MCF 10A (cell line): ENCODE measurements around the gene PHLDA2. TPM values are rescaled to one million over a fixed set of nuclear protein-coding genes. Genes with fewer than 3 reads are reported as not detected.

Source experiments
- BruUV-seq: library from RNA; stranded (reverse); fragments of 400-500 nt; replicated peaks from 2 replicates; lab custom pipeline; 2021; lab: Mats Ljungman, UMichigan
- CTCF ChIA-PET: fragments of 300-600 bp; sonication (Branson Sonifier 250); formaldehyde crosslinking; extraction: SDS; loops from one replicate; lab custom pipeline; 2021; ENCODE audit warnings: antibody characterized with exemption, inconsistent platforms; lab: Yijun Ruan, JAX
- POLR2A ChIA-PET: fragments of 300-600, 350-650 bp; sonication (Branson Sonifier 250); formaldehyde crosslinking; extraction: SDS; loops from one replicate; lab custom pipeline; 2020; ENCODE audit warnings: antibody characterized with exemption, inconsistent platforms; lab: Yijun Ruan, JAX
- DNase-seq: peaks from one replicate; pipeline ENCODE4 v3.0.0-alpha.2; 2018; ENCODE audit not compliant: unreplicated experiment
- H3K27ac Mint-ChIP-seq: one replicate; pipeline ENCODE4 v1.8.0; 2022; ENCODE audit warnings: mild to moderate bottlenecking, low read depth, mixed read lengths; ENCODE audit not compliant: unreplicated experiment
- H3K27me3 Mint-ChIP-seq: one replicate; pipeline ENCODE4 v1.8.0; 2022; ENCODE audit warnings: mixed read lengths; ENCODE audit not compliant: insufficient read depth, unreplicated experiment
- H3K36me3 Mint-ChIP-seq: one replicate; pipeline ENCODE4 v1.8.0; 2022; ENCODE audit warnings: mild to moderate bottlenecking, moderate library complexity, mixed read lengths; ENCODE audit not compliant: insufficient read depth, unreplicated experiment
- H3K4me1 Mint-ChIP-seq: one replicate; pipeline ENCODE4 v1.8.0; 2022; ENCODE audit warnings: mixed read lengths; ENCODE audit not compliant: insufficient read depth, unreplicated experiment
- H3K4me3 Mint-ChIP-seq: one replicate; pipeline ENCODE4 v1.8.0; 2022; ENCODE audit warnings: mild to moderate bottlenecking, moderate library complexity, mixed read lengths; ENCODE audit not compliant: unreplicated experiment
- H3K9me3 Mint-ChIP-seq: one replicate; pipeline ENCODE4 v1.8.0; 2022; ENCODE audit warnings: mixed read lengths; ENCODE audit not compliant: unreplicated experiment
- CTCF ChIP-seq: fragments of 200-600 bp; IDR thresholded peaks from one replicate; pipeline ENCODE4 v1.8.0; 2022; ENCODE audit warnings: antibody characterized with exemption, mild to moderate bottlenecking; ENCODE audit not compliant: unreplicated experiment
- intact Hi-C: fragments of 100-400 bp; cut with micrococcal nuclease; formaldehyde crosslinking; loops from 2 replicates; pipeline ENCODE4 v1.14.1; 2022
- total RNA-seq: library from RNA; stranded (reverse); gene quantifications from 2 replicates; pipeline ENCODE4 v1.2.3, GENCODE V29; 2022

The PHLDA2 gene
- total RNA-seq, 1 experiment from 2014 or later: 135 TPM

GRCh38 chr11:2890466-2891294 is 38.5 kb downstream of the PHLDA2 start:
- BruUV-seq: no TSS peak
- POLR2A ChIA-PET: interaction anchor here (0.7 to 6.9 kb wide), 8 partner anchors 10 to 357 kb away, joined by 3 to 68 read pairs (median 7); partner anchors contain the start of gene PHLDA2
- DNase-seq: peak; percentile 79
- Mint-ChIP-seq H3K4me3 (no peak overlapping the region), H3K4me1 (peaks cover 5% of the 10 kb centered on the region), H3K27me3 (no peaks in the 10 kb centered on the region), H3K9me3 (no peaks in the 10 kb centered on the region), H3K27ac (peak overlapping the region; percentile 16), H3K36me3 (no peaks in the 10 kb centered on the region)
- intact Hi-C loops: loop anchor here (2.0 kb wide), 1 partner anchor 40 kb away; no protein-coding TSS in a partner anchor
- CTCF ChIA-PET: interaction anchor here (0.5 to 13.1 kb wide), 14 partner anchors 11 to 586 kb away, joined by 3 to 443 read pairs (median 5); partner anchors contain the start of gene PHLDA2
- no peak for TF ChIP-seq CTCF

GRCh38 chr11:2889362-2890273 is 39.6 kb downstream of the PHLDA2 start:
- peaks cover 5% of the 10 kb centered on the region for H3K4me1 Mint-ChIP-seq
- no TSS peak for BruUV-seq
- no peak overlapping the region for H3K27ac Mint-ChIP-seq
- no peaks in the 10 kb centered on the region for H3K36me3 Mint-ChIP-seq
- no peaks in the 10 kb centered on the region for H3K27me3 Mint-ChIP-seq
- no peak for DNase-seq
- ChIA-PET CTCF (interaction anchor here (0.6 to 13.1 kb wide), 13 partner anchors 27 to 469 kb away, joined by 3 to 443 read pairs (median 5); partner anchors contain the start of gene PHLDA2), POLR2A (interaction anchor here (0.8 to 6.9 kb wide), 8 partner anchors 12 to 489 kb away, joined by 3 to 68 read pairs (median 7); partner anchors contain the start of gene PHLDA2)
- H3K9me3 Mint-ChIP-seq: no peaks in the 10 kb centered on the region
- intact Hi-C loops: loop anchor here (2.0 kb wide), 2 partner anchors 41 to 197 kb away; no protein-coding TSS in a partner anchor
- TF ChIP-seq CTCF: no peak
- H3K4me3 Mint-ChIP-seq: no peak overlapping the region

- intact Hi-C loops: loop anchor here (1.0 to 2.0 kb wide), 3 partner anchors 196 to 460 kb away; no protein-coding TSS in a partner anchor
- CTCF ChIA-PET: interaction anchor here (0.6 to 13.1 kb wide), 25 partner anchors 10 to 584 kb away, joined by 3 to 443 read pairs (median 4); partner anchors contain the start of gene PHLDA2
- H3K9me3 Mint-ChIP-seq: no peaks in the 10 kb centered on the region
- no peaks in the 10 kb centered on the region for H3K36me3 Mint-ChIP-seq
- peak; percentile 85 for DNase-seq
- H3K27me3 Mint-ChIP-seq: no peaks in the 10 kb centered on the region
- POLR2A ChIA-PET: interaction anchor here (1.1 to 6.9 kb wide), 6 partner anchors 41 to 488 kb away, joined by 4 to 68 read pairs (median 4); partner anchors contain the start of genes PHLDA2 and TSSC4
- no TSS peak for BruUV-seq
- no peak overlapping the region for H3K27ac Mint-ChIP-seq
- no peak overlapping the region for H3K4me3 Mint-ChIP-seq
- TF ChIP-seq CTCF: peak; percentile 92
- H3K4me1 Mint-ChIP-seq: peaks cover 5% of the 10 kb centered on the region
Measured at GRCh38 chr11:2888266-2888968, 40.8 kb downstream of the PHLDA2 start.
